T-cell (primary cell): Measurements from ENCODE around the gene CWC27. TPM values are rescaled to one million over a fixed set of nuclear protein-coding genes. Genes with fewer than 3 reads are reported as not detected.

Source experiments
- ATAC-seq, 4 experiments: fragments of 200-7000 bp in 3 of 4; fragments of 150-1000 bp in 1 of 4; cut with Tn5 transposase; replicated peaks in 1 of 4; 1 replicate in 3 of 4; 2 replicates in 1 of 4; pipeline ENCODE4 v1.10.0; 2021; ENCODE audit warnings: moderate library complexity in 3 of 4, mild to moderate bottlenecking in 2 of 4, moderate number of reproducible peaks in 1 of 4
- CTCF ChIA-PET, 2 donors: fragments of 300-600 bp; sonication (Branson Sonifier 250); formaldehyde crosslinking; loops; one replicate each; lab custom pipeline; 2022; ENCODE audit warnings: antibody characterized with exemption in 2 of 2; lab: Charles Lee
- POLR2A ChIA-PET, 2 donors: fragments of 300-600 bp; sonication (Branson Sonifier 250); formaldehyde crosslinking; loops; one replicate each; lab custom pipeline; 2022; ENCODE audit warnings: antibody characterized with exemption in 2 of 2; lab: Charles Lee
- DNase-seq, 35 experiments: peaks; one replicate each; pipeline versions ENCODE4 v3.0.0 to v3.0.0-alpha.2; 2013 to 2023
- H3K27ac ChIP-seq: one replicate; pipeline ENCODE4 v1.5.1; 2013; ENCODE audit warnings: low read length
- H3K27me3 ChIP-seq, 2 experiments: replicated peaks in 1 of 2; 1 replicate in 1 of 2; 2 replicates in 1 of 2; pipeline versions ENCODE4 v1.6.1 to v1.7.0; 2013; ENCODE audit warnings: low read length in 1 of 2, mixed read lengths in 1 of 2; ENCODE audit not compliant: control insufficient read depth in 2 of 2, insufficient read depth in 2 of 2; ENCODE audit errors: extremely low read depth in 1 of 2
- H3K36me3 ChIP-seq, 2 donors: 1 replicate in 1 of 2; 2 replicates in 1 of 2; pipeline versions ENCODE4 v1.6.1 to v1.7.0; 2013; ENCODE audit warnings: low read length in 1 of 2; ENCODE audit not compliant: control insufficient read depth in 2 of 2, insufficient read depth in 1 of 2; ENCODE audit errors: extremely low read depth in 1 of 2
- H3K4me1 ChIP-seq, 2 experiments: 1 replicate in 1 of 2; 2 replicates in 1 of 2; pipeline versions ENCODE4 v1.6.1 to v1.7.0; 2013; ENCODE audit warnings: low read length in 2 of 2, mixed read lengths in 1 of 2; ENCODE audit not compliant: insufficient read depth in 2 of 2, control insufficient read depth in 1 of 2; ENCODE audit errors: extremely low read depth in 1 of 2
- H3K4me3 ChIP-seq, 2 donors: 1 replicate in 1 of 2; 2 replicates in 1 of 2; pipeline versions ENCODE4 v1.5.1 to v1.7.0; 2013; ENCODE audit warnings: mild to moderate bottlenecking in 2 of 2, low read length in 1 of 2, moderate library complexity in 1 of 2; ENCODE audit not compliant: control insufficient read depth in 1 of 2; ENCODE audit errors: extremely low read depth in 1 of 2
- H3K9me3 ChIP-seq: 2 replicates; pipeline ENCODE4 v1.7.0; 2013
- H3K27ac Mint-ChIP-seq, 2 donors: one replicate each; pipeline ENCODE4 v1.8.0; 2020 to 2021; ENCODE audit warnings: mild to moderate bottlenecking in 2 of 2, mixed read lengths in 2 of 2
- H3K27me3 Mint-ChIP-seq, 2 donors: one replicate each; pipeline ENCODE4 v1.8.0; 2021 to 2022; ENCODE audit warnings: mixed read lengths in 2 of 2
- H3K36me3 Mint-ChIP-seq: one replicate; pipeline ENCODE4 v1.8.0; 2021; ENCODE audit warnings: mixed read lengths
- H3K4me1 Mint-ChIP-seq, 3 donors: one replicate each; pipeline ENCODE4 v1.8.0; 2020 to 2022; ENCODE audit warnings: mixed read lengths in 3 of 3, mild to moderate bottlenecking in 1 of 3
- H3K4me3 Mint-ChIP-seq, 3 donors: one replicate each; pipeline ENCODE4 v1.8.0; 2020 to 2022; ENCODE audit warnings: mild to moderate bottlenecking in 3 of 3, mixed read lengths in 3 of 3, moderate library complexity in 3 of 3
- H3K9me3 Mint-ChIP-seq, 3 donors: one replicate each; pipeline ENCODE4 v1.8.0; 2020 to 2022; ENCODE audit warnings: mixed read lengths in 3 of 3
- WGBS: methylation state at CpG from one replicate; pipeline ENCODE4 v1.1.5; 2013; ENCODE audit warnings: missing lambda C conversion rate; ENCODE audit not compliant: insufficient coverage; 5-methylcytosine and 5-hydroxymethylcytosine counted together
- total RNA-seq, 35 experiments: library from RNA in 6 of 35; stranded (reverse) in 6 of 35; fragments of 120-200 nt in 1 of 35; gene quantifications; one replicate each; pipeline versions ENCODE4 v1.2.1 to v1.2.4 and lab custom pipeline; 2013 to 2026

CWC27 gene
- total RNA-seq, 5 donors from 2014 or later (not counting 1 experiment from before 2014, with no cell fraction given) = 15.5 to 32.3 (median 18.8) TPM

- no peak overlapping the region for H3K4me3 ChIP-seq
- Mint-ChIP-seq H3K27me3 (no peaks in the 10 kb centered on the region), H3K4me3 (no peak overlapping the region), H3K36me3 (no peaks in the 10 kb centered on the region), H3K9me3 (no peaks in the 10 kb centered on the region), H3K27ac (no peak overlapping the region), H3K4me1 (peaks cover 21% of the 10 kb centered on the region in 3 donors)
- no CpG with 5 or more reads among the region's 2 CpGs for WGBS
- ChIA-PET CTCF (interaction anchor here in 1 of 2 donors (0.5 kb wide), 1 partner anchor 64 kb away, joined by 3 read pairs; no protein-coding TSS in a partner anchor), POLR2A (no interaction called here)
- no peak overlapping the region for H3K27ac ChIP-seq
- DNase-seq = no peak
- H3K27me3 ChIP-seq = no peaks in the 10 kb centered on the region
- H3K36me3 ChIP-seq = no peaks in the 10 kb centered on the region
- no peak for ATAC-seq
- no peaks in the 10 kb centered on the region for H3K9me3 ChIP-seq
- H3K4me1 ChIP-seq = peaks cover 13 to 16% of the 10 kb centered on the region in 2 experiments
These were observed 272.8 kb downstream of the CWC27 start for GRCh38 chr5:65041296-65042158.

DNA sequence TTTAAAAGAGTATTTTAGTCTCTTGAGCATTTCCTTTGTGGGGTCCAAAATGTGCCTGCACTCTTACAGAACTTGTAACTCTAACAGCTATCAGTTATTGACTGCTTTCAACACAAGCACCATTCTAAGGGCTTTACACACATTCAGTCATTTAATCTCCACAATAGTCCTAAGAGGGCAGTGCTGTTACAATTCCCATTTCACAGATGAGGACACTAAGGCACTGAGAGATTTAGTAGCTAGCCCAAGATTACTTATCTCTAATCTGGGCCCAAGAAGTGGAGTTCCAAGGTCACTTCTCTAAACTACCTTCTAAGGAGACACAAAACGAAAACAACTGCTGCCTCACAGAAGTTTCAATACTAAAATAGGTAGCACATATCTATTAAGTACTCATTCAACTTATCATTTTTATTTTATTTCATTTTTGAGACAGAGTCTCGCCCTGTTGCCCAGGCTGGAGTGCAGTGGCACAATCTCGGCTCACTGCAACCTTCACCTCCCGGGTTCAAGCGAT is 275.2 kb downstream of the CWC27 start:
- DNase-seq = no peak
- Mint-ChIP-seq H3K27me3 (no peaks in the 10 kb centered on the region), H3K4me3 (no peak overlapping the region), H3K36me3 (no peaks in the 10 kb centered on the region), H3K9me3 (no peaks in the 10 kb centered on the region), H3K4me1 (no peaks in the 10 kb centered on the region), H3K27ac (no peak overlapping the region)
- CTCF ChIA-PET = no interaction called here
- no peaks in the 10 kb centered on the region for H3K27me3 ChIP-seq
- no peak overlapping the region for H3K4me3 ChIP-seq
- 92% methylated on average over 5 of the region's 5 CpGs for WGBS
- no peaks in the 10 kb centered on the region for H3K9me3 ChIP-seq
- H3K4me1 ChIP-seq = no peaks in the 10 kb centered on the region
- POLR2A ChIA-PET = no interaction called here
- H3K27ac ChIP-seq = no peak overlapping the region
- no peaks in the 10 kb centered on the region for H3K36me3 ChIP-seq
- ATAC-seq = no peak

DNA sequence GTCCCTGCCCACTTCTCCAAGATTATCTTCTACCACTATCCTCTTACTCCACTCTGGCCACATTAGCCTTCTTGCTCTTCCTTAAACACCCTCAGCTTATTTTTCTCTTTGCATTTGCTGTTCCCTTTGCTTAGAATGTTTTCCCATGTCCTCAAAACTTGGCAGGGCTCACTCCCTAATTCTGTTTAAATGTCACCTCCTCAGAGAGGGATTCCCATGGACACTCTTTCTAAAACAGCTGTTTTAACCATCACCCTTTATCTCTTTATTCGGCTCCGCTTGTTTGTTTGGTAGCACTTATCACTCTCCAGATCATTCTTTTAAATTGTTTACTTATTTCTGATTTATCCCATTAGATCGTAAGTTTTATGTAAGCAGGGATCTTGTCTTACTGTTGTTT is 278.5 kb downstream of the CWC27 start:
- ChIA-PET POLR2A (no interaction called here), CTCF (no interaction called here)
- Histone ChIP-seq H3K36me3 (no peaks in the 10 kb centered on the region), H3K27ac (no peak overlapping the region), H3K9me3 (no peaks in the 10 kb centered on the region), H3K4me3 (no peak overlapping the region), H3K27me3 (no peaks in the 10 kb centered on the region), H3K4me1 (no peaks in the 10 kb centered on the region)
- no peaks in the 10 kb centered on the region for H3K27me3 Mint-ChIP-seq
- H3K9me3 Mint-ChIP-seq = no peaks in the 10 kb centered on the region
- H3K4me3 Mint-ChIP-seq = no peak overlapping the region
- no peak for DNase-seq
- no peak for ATAC-seq
- H3K36me3 Mint-ChIP-seq = no peaks in the 10 kb centered on the region
- WGBS = no CpG with 5 or more reads among the region's 3 CpGs
- no peaks in the 10 kb centered on the region for H3K4me1 Mint-ChIP-seq
- H3K27ac Mint-ChIP-seq = no peak overlapping the region

- no peak for DNase-seq
- H3K4me3 ChIP-seq = no peak overlapping the region
- POLR2A ChIA-PET = no interaction called here
- 67% methylated on average over 1 of the region's 2 CpGs for WGBS
- CTCF ChIA-PET = interaction anchor here (0.6 to 1.5 kb wide), 2 partner anchors 10 to 234 kb away, joined by 3 to 5 read pairs; no protein-coding TSS in a partner anchor
- ATAC-seq = no peak
- Mint-ChIP-seq H3K27ac (no peak overlapping the region), H3K4me3 (no peak overlapping the region), H3K27me3 (no peaks in the 10 kb centered on the region), H3K36me3 (no peaks in the 10 kb centered on the region), H3K9me3 (no peaks in the 10 kb centered on the region), H3K4me1 (no peaks in the 10 kb centered on the region)
- H3K27me3 ChIP-seq = no peaks in the 10 kb centered on the region
- H3K9me3 ChIP-seq = no peaks in the 10 kb centered on the region
- H3K27ac ChIP-seq = no peak overlapping the region
- no peaks in the 10 kb centered on the region for H3K4me1 ChIP-seq
- no peaks in the 10 kb centered on the region for H3K36me3 ChIP-seq
These were observed 279.4 kb downstream of the CWC27 start for GRCh38 chr5:65047948-65048690.

GRCh38 chr5:65050140-65050539 is 281.4 kb downstream of the CWC27 start:
- Histone ChIP-seq H3K36me3 (no peaks in the 10 kb centered on the region), H3K27ac (no peak overlapping the region), H3K27me3 (no peaks in the 10 kb centered on the region), H3K4me1 (no peaks in the 10 kb centered on the region), H3K4me3 (no peak overlapping the region), H3K9me3 (no peaks in the 10 kb centered on the region)
- ChIA-PET POLR2A (no interaction called here), CTCF (no interaction called here)
- DNase-seq (no peak), ATAC-seq (no peak)
- Mint-ChIP-seq H3K9me3 (no peaks in the 10 kb centered on the region), H3K27ac (no peak overlapping the region), H3K4me3 (no peak overlapping the region), H3K4me1 (no peaks in the 10 kb centered on the region), H3K27me3 (no peaks in the 10 kb centered on the region), H3K36me3 (no peaks in the 10 kb centered on the region)

- WGBS = 100% methylated on average over 3 of the region's 5 CpGs
- Mint-ChIP-seq H3K27me3 (no peaks in the 10 kb centered on the region), H3K36me3 (no peaks in the 10 kb centered on the region), H3K27ac (no peak overlapping the region), H3K4me3 (no peak overlapping the region), H3K9me3 (no peaks in the 10 kb centered on the region), H3K4me1 (no peaks in the 10 kb centered on the region)
- CTCF ChIA-PET = interaction anchor here in 1 of 2 donors (0.6 kb wide), 1 partner anchor 241 kb away, joined by 3 read pairs; no protein-coding TSS in a partner anchor
- Histone ChIP-seq H3K4me3 (no peak overlapping the region), H3K36me3 (no peaks in the 10 kb centered on the region), H3K27ac (no peak overlapping the region), H3K27me3 (no peaks in the 10 kb centered on the region), H3K4me1 (no peaks in the 10 kb centered on the region), H3K9me3 (no peaks in the 10 kb centered on the region)
- DNase-seq = no peak
- no peak for ATAC-seq
- POLR2A ChIA-PET = no interaction called here
These were observed 282.2 kb downstream of the CWC27 start for GRCh38 chr5:65050826-65051498.
